ENCODE measurements around the gene TC2N. TPM values are rescaled to one million over a fixed set of nuclear protein-coding genes. Genes with fewer than 3 reads are reported as not detected.

The TC2N gene
- total RNA-seq, 1 experiment from 2014 or later, result 16.4 TPM

- Histone ChIP-seq H3K4ac (ENCODE audit: low read depth, low read length) (no peak overlapping the region), H3K23ac (ENCODE audit: insufficient read length, low read depth, low read length) (no peak overlapping the region), H3K27ac (ENCODE audit: insufficient read length, low read depth, low read length) (no peak overlapping the region), H3T11ph (ENCODE audit: low read length) (no peak overlapping the region), H2BK5ac (ENCODE audit: insufficient read length, low read length) (no peak overlapping the region), H3K9ac (ENCODE audit: extremely low read depth, insufficient read length, low read length) (no peak overlapping the region), H4K5ac (ENCODE audit: insufficient read length, low read depth, low read length) (no peak overlapping the region), H4K91ac (ENCODE audit: insufficient read length, low read depth, low read length) (no peak overlapping the region), H3K4me2 (ENCODE audit: insufficient read depth, insufficient read length, low read length) (no peak overlapping the region), H2BK120ac (ENCODE audit: low read depth, low read length, poor library complexity, severe bottlenecking) (no peak overlapping the region), H2AFZ (ENCODE audit: low read length) (no peak overlapping the region), H3K56ac (ENCODE audit: insufficient read length, low read depth, low read length) (no peak overlapping the region), H2BK20ac (ENCODE audit: low read depth, low read length, poor library complexity, severe bottlenecking) (no peak overlapping the region), H3K79me1 (ENCODE audit: insufficient read depth, low read depth, low read length, poor library complexity, severe bottlenecking) (no peaks in the 10 kb centered on the region), H3K9me3 (ENCODE audit: control insufficient read depth, low read depth, low read length) (no peaks in the 10 kb centered on the region), H3K4me1 (ENCODE audit: insufficient read depth, low read length) (no peaks in the 10 kb centered on the region; the same call in 1 of the 2 replicates), H4K20me1 (ENCODE audit: control insufficient read depth, insufficient read depth, insufficient read length) (no peaks in the 10 kb centered on the region), H2BK12ac (ENCODE audit: insufficient read length, low read depth, low read length) (no peak overlapping the region), H3K79me2 (ENCODE audit: insufficient read depth, low read length) (no peaks in the 10 kb centered on the region), H3K23me2 (ENCODE audit: insufficient read length, low read depth, low read length, poor library complexity, severe bottlenecking) (no peaks in the 10 kb centered on the region), H3K18ac (ENCODE audit: insufficient read length, low read depth, low read length) (no peak overlapping the region), H3K27me3 (ENCODE audit: insufficient read depth, low read length) (no peaks in the 10 kb centered on the region), H3K14ac (ENCODE audit: insufficient read depth, low read length) (no peak overlapping the region), H4K8ac (replicated peaks; ENCODE audit: insufficient read length, low read depth, low read length) (no peak overlapping the region), H2BK15ac (ENCODE audit: low read depth, low read length) (no peak overlapping the region), H2AK5ac (ENCODE audit: insufficient read length, low read length) (no peak overlapping the region)
- no peak for DNase-seq
- no peak for TF ChIP-seq CTCF (conservative IDR thresholded peaks at IDR 0.05)
- no CpG with 5 or more reads among the region's 1 CpG for WGBS (ENCODE audit: extremely low coverage, insufficient read length, low lambda C conversion rate)
- Mint-ChIP-seq H3K27ac (peak overlapping the region in 1 of 3 experiments; percentile 9; a peak in 2 of 7 replicates), H3K27me3 (ENCODE audit: low read depth) (no peaks in the 10 kb centered on the region), H3K4me3 (no peak overlapping the region), H3K4me1 (peaks cover 15 to 19% of the 10 kb centered on the region in 2 experiments), H3K36me3 (ENCODE audit: insufficient read depth in 1 of 3, low read depth in 3 of 3) (no peaks in the 10 kb centered on the region), H3K9me3 (no peaks in the 10 kb centered on the region)
These were observed 113.2 kb downstream of the TC2N start for GRCh38 chr14:91754185-91754584.
